ENCODE measurements around the gene CDS1. TPM values are rescaled to one million over a fixed set of nuclear protein-coding genes. Genes with fewer than 3 reads are reported as not detected.

CDS1 gene
- total RNA-seq, 2 donors from 2014 or later: 13.9 to 19.9 TPM

DNA sequence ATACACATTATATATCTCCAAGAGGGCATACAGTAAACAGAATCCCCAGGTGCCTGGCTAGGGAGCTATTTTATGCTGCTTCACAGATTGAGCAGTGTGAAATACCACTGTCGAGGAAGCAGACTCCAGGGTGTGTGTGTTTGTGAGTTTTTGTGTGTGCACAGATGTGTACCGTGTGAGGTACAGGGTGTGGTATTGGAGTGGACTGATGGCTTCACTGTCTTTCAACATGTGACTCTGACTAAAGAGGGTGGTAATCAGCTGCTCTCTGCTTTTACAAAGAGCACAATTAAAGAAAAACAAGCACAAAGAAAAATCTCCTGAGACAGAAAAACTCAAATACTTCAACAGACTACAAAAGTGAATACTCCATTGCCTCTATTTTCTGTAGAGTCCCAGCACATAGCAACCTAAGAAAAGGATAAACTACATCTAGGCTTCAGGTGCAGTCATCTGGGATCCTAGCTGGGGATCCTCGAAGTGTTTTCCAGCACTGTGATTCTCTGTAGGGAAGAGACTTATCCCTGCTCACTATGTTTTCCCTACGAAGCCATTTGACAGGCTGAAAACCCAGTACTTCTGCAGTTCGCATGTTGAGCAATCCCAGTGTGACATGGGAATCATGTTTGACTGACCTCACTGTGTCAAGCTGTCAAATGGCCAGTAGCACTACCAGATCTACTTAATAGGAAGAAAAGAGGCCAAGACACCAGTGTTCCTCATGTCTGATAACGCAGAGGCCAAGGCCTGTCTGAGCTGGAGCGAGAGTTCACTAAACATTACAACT lies 100.3 kb downstream of the CDS1 start:
- Histone ChIP-seq H3K27ac (no peak overlapping the region), H3K9me3 (no peaks in the 10 kb centered on the region), H3K27me3 (replicated peaks; ENCODE audit: insufficient read depth) (no peaks in the 10 kb centered on the region), H3K4me1 (replicated peaks) (no peaks in the 10 kb centered on the region), H3K4me3 (no peak overlapping the region), H3K36me3 (no peaks in the 10 kb centered on the region)
- TF ChIP-seq POLR2A (IDR thresholded peaks at IDR 0.05) (no peak), POLR2AphosphoS5 (IDR thresholded peaks at IDR 0.05) (no peak)
- TF ChIP-seq, protein P1, sequence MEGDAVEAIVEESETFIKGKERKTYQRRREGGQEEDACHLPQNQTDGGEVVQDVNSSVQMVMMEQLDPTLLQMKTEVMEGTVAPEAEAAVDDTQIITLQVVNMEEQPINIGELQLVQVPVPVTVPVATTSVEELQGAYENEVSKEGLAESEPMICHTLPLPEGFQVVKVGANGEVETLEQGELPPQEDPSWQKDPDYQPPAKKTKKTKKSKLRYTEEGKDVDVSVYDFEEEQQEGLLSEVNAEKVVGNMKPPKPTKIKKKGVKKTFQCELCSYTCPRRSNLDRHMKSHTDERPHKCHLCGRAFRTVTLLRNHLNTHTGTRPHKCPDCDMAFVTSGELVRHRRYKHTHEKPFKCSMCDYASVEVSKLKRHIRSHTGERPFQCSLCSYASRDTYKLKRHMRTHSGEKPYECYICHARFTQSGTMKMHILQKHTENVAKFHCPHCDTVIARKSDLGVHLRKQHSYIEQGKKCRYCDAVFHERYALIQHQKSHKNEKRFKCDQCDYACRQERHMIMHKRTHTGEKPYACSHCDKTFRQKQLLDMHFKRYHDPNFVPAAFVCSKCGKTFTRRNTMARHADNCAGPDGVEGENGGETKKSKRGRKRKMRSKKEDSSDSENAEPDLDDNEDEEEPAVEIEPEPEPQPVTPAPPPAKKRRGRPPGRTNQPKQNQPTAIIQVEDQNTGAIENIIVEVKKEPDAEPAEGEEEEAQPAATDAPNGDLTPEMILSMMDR (IDR thresholded peaks at IDR 0.05): no peak
- intact Hi-C loops (cut with DNase I): no loop called here
- DNase-seq (ENCODE audit: low spot score): no peak
- 91% methylated on average over 7 of the region's 7 CpGs for WGBS

DNA sequence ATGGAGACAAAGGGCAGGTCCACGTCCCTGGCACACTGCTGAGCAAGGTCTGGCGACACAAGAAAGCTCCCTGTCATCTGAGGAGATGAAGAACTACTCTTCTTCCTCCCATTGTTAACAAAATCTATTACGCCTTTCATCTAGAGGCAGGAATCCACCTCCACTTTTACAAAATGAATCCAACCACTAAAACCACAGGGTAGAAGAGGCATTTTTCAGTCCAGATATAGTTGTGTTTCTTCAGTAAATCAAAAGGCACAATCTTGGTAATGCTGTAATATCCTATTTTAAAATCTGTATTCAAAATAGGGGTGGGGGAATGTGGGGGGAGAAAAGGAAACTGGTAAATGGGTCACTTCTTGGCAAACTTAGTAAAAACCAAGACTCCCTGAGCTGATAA lies 101.4 kb downstream of the CDS1 start:
- Histone ChIP-seq H3K9me3 (no peaks in the 10 kb centered on the region), H3K27ac (no peak overlapping the region), H3K27me3 (replicated peaks; ENCODE audit: insufficient read depth) (no peaks in the 10 kb centered on the region), H3K36me3 (no peaks in the 10 kb centered on the region), H3K4me3 (no peak overlapping the region), H3K4me1 (replicated peaks) (no peaks in the 10 kb centered on the region)
- no peak for DNase-seq (ENCODE audit: low spot score)
- intact Hi-C loops (cut with DNase I): no loop called here
- TF ChIP-seq POLR2AphosphoS5 (IDR thresholded peaks at IDR 0.05) (no peak), POLR2A (IDR thresholded peaks at IDR 0.05) (no peak)
- TF ChIP-seq, protein P1 (IDR thresholded peaks at IDR 0.05): no peak
- WGBS: 91% methylated on average over 3 of the region's 3 CpGs

- no peaks in the 10 kb centered on the region for H3K36me3 ChIP-seq
- WGBS: 94% methylated on average over 1 of the region's 1 CpG
- DNase-seq (ENCODE audit: low spot score): no peak
These were observed 102.2 kb downstream of the CDS1 start for GRCh38 chr4:84685105-84685504.

DNA sequence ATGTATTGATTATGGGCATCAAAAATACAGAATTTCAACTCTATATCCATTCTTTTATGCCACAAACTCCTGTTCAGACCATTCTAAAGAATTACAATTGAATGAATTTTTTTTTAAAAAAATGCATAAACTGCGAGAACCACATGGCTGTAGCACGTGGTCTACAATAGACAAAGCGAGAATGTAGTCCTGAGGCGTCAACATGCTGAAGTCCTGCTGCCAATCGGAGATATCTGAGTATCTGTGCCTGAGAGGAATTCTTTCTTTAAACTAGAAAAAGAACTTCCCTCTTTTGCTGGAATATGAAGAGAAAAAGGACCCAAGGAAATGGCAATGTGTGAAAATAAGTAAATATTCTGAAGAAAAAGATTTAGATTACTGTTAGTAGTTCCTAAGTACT lies 105.7 kb downstream of the CDS1 start:
- intact Hi-C loops (cut with DNase I): no loop called here
- Histone ChIP-seq H3K4me3 (no peak overlapping the region), H3K4me1 (replicated peaks) (no peaks in the 10 kb centered on the region), H3K36me3 (no peaks in the 10 kb centered on the region), H3K9me3 (no peaks in the 10 kb centered on the region), H3K27ac (no peak overlapping the region), H3K27me3 (replicated peaks; ENCODE audit: insufficient read depth) (no peaks in the 10 kb centered on the region)
- TF ChIP-seq POLR2AphosphoS5 (IDR thresholded peaks at IDR 0.05): no peak
- TF ChIP-seq, protein P1 (IDR thresholded peaks at IDR 0.05): no peak
- no peak for TF ChIP-seq POLR2A (IDR thresholded peaks at IDR 0.05)
- DNase-seq (ENCODE audit: low spot score): no peak
- WGBS: 94% methylated on average over 5 of the region's 5 CpGs

More at GRCh38 chr4:84685105-84685504, 102.2 kb downstream of the CDS1 start:
- Histone ChIP-seq H3K9me3 (no peaks in the 10 kb centered on the region), H3K27ac (no peak overlapping the region), H3K27me3 (replicated peaks; ENCODE audit: insufficient read depth) (no peaks in the 10 kb centered on the region), H3K4me1 (replicated peaks) (no peaks in the 10 kb centered on the region), H3K4me3 (no peak overlapping the region)
- intact Hi-C loops (cut with DNase I): no loop called here
- TF ChIP-seq POLR2A (IDR thresholded peaks at IDR 0.05) (no peak), POLR2AphosphoS5 (IDR thresholded peaks at IDR 0.05) (no peak)
- TF ChIP-seq, protein P1 (IDR thresholded peaks at IDR 0.05): no peak

GRCh38 chr4:84689197-84689596 lies 106.3 kb downstream of the CDS1 start:
- Histone ChIP-seq H3K36me3 (no peaks in the 10 kb centered on the region), H3K4me3 (no peak overlapping the region), H3K4me1 (replicated peaks) (no peaks in the 10 kb centered on the region), H3K9me3 (no peaks in the 10 kb centered on the region), H3K27me3 (replicated peaks; ENCODE audit: insufficient read depth) (no peaks in the 10 kb centered on the region), H3K27ac (no peak overlapping the region)
- intact Hi-C loops (cut with DNase I): no loop called here
- DNase-seq (ENCODE audit: low spot score): no peak
- TF ChIP-seq POLR2A (IDR thresholded peaks at IDR 0.05) (no peak), POLR2AphosphoS5 (IDR thresholded peaks at IDR 0.05) (no peak)

Measured in prostate gland (tissue), 2 donors.